ENCODE results near the gene PALLD. TPM values are rescaled to one million over a fixed set of nuclear protein-coding genes. Genes with fewer than 3 reads are reported as not detected.

The PALLD gene
- total RNA-seq, 1 donor from 2014 or later: 8.9 TPM

- DNase-seq (ENCODE audit: low spot score) (no peak), ATAC-seq (peak; percentile 41)
These were observed 244.7 kb downstream of the PALLD start for GRCh38 chr4:168741281-168742173.

GRCh38 chr4:168743131-168743530 lies 246.3 kb downstream of the PALLD start:
- no peak for ATAC-seq
- DNase-seq (ENCODE audit: low spot score): no peak

- DNase-seq (ENCODE audit: low spot score) (peak; percentile 55), ATAC-seq (peak; percentile 83)
These were observed 246.7 kb downstream of the PALLD start for GRCh38 chr4:168743601-168744000.

GRCh38 chr4:168744021-168744420 lies 247.2 kb downstream of the PALLD start:
- DNase-seq (ENCODE audit: low spot score) (no peak), ATAC-seq (no peak)

DNA sequence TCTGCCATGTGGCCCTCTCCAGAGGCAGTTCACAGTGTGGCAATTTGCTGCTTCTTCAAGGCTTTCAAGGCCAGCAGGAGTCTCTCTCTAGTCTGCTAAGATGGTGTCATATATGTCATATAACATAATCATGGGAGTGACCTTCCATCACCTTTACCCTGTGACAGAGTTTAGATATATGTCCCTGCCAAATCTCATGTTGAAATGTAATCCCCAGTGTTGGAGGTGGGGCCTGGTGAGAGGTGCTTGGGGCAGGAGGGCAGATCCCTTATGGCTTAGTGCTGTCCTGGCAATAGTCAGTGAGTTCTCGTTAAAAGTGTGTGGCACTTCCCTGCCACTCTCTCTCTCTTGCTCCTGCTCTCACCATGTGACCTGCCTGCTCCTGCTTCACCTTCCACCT lies 252.0 kb downstream of the PALLD start:
- ATAC-seq (no peak), DNase-seq (ENCODE audit: low spot score) (no peak)

GRCh38 chr4:168751263-168752225 lies 254.7 kb downstream of the PALLD start:
- no peak for ATAC-seq
- DNase-seq (ENCODE audit: low spot score): no peak

GRCh38 chr4:168755598-168756477 lies 259.0 kb downstream of the PALLD start:
- ATAC-seq (no peak), DNase-seq (ENCODE audit: low spot score) (no peak)

DNA sequence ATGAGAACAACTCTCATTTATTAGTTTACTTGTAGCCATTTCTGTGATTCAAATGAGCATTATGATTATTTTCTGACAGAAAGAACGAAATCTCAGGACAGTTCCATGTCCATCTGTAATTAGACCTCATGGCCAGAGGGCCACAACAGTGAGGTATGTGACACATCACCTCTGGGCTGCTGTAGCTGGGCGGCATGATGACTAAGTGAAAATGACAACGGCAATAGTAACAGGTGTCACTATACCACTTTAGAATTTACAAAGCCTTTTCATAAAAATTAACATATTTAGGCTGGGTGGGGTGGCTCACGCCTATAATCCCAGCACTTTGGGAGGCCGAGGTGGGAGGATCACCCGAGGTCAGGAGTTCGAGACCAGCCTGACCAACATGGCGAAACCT lies 260.6 kb downstream of the PALLD start:
- DNase-seq (ENCODE audit: low spot score) (no peak), ATAC-seq (no peak)

GRCh38 chr4:168758351-168758876 lies 261.6 kb downstream of the PALLD start:
- ATAC-seq (no peak), DNase-seq (ENCODE audit: low spot score) (no peak)

DNA sequence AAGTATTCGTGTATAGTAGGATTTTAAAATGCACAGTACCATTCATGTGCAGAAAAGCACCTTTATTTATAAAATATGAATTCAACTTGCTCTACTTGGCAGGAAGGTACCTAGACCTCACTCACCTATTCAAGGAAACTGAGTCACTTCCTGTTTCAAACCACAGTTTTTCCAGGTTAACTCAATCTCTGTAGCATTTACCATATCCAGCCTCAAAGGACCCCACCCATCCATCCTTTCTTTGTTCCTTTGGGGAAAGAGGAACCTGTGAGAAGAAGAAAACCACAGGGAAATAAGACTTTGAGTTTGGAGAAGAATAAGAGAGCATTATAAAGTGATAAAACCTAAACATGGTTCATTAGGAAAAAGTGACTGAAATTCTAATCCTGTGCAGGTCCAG lies 262.5 kb downstream of the PALLD start:
- ATAC-seq (no peak), DNase-seq (ENCODE audit: low spot score) (no peak)

DNA sequence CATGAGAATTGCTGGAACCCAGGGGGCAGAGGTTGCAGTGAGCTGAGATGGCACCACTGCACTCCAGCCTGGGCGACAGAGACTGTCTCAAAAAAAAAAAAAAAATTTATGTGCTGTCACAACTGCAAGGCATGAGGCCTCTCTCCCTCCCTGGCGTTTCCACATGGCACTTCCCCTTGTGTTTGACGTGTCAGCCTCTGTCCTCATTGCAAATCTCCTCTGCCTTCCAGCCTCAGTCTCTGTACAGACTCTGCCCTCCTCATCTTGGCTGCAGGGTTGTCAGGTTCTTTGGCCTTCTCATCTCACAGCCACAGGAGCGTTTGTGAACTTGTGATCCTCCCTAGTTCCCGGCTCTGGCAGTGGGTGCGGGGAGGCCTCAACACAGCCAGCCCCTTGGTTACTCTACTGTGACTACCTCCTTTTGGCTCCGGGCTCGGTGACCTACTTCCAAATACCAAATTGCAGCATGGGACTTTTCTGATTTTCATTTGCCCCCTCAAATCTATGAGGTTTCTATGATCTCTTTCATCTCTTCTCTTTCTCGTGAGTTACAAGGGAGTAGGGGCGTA lies 263.2 kb downstream of the PALLD start:
- no peak for ATAC-seq

GRCh38 chr4:168761066-168761465 lies 264.2 kb downstream of the PALLD start:
- no peak for ATAC-seq
- DNase-seq (ENCODE audit: low spot score): no peak

More for the DNA sequence above, 263.2 kb downstream of the PALLD start:
- DNase-seq (ENCODE audit: low spot score): no peak

- ATAC-seq (no peak), DNase-seq (ENCODE audit: low spot score) (no peak)
These were observed 268.5 kb downstream of the PALLD start for GRCh38 chr4:168765322-168765721.

DNA sequence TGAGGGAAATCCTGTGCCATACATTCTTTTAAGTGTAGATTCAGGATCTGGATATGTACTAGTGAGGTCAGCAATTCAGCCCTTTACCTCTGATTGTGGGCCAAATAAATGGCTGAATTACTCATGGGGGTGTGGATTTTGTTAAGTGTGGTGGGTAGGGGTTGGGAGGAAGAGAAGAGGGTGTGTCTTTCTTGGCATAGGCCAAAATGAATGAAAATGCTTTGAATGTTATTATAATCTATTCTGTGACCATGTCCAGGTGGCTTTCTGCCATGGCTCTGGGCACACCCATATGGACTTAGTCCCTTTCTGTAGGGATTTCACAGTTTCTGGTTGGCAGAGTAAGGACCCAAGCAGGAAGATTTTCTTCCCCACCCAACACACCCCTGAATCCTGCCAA lies 268.9 kb downstream of the PALLD start:
- DNase-seq (ENCODE audit: low spot score): peak; percentile 53
- ATAC-seq: peak; percentile 94

GRCh38 chr4:168766604-168767316 lies 269.9 kb downstream of the PALLD start:
- no peak for DNase-seq (ENCODE audit: low spot score)

DNA sequence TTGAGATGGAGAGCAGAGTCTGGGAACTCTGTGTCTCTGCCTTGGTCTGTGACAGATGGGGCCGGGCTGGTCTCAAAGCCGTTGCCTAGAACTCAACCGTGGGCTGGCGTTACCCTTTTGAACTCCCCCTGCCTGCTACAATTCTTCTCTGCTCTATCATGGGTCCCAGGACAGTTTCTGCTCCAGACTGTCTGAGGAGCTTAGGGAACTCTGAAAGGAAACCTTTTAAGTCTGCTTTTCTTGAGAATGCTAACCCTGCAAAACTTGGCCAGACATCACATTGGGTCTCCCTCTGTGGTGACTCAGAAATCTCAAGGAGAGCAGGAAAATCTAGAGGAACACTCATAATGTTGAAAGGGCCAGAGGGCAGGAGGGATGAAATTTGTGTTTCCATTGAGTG lies 272.6 kb downstream of the PALLD start:
- no peak for DNase-seq (ENCODE audit: low spot score)
- no peak for ATAC-seq

More at GRCh38 chr4:168766604-168767316, 269.9 kb downstream of the PALLD start:
- no peak for ATAC-seq

- ATAC-seq (peak; percentile 15), DNase-seq (ENCODE audit: low spot score) (no peak)
These were observed 273.0 kb downstream of the PALLD start for GRCh38 chr4:168769837-168770236.

DNA sequence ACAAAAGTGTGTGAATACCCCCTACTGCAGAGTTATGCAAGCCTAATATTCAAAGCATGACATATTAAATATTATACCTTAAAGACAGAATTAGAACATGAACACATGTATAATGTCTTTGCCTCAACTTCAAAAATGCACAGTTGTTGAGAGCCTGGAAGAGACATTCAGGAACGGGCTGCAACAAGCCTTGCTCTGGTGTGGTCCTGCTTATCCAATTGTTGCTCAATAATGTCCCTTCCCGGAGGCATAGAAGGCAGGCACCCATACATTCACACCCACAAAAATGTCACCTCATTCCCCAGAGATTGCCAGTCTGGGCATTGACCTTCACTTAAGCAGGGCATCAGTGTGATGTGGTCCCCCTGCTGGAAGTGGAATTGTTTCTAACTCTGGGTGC lies 274.4 kb downstream of the PALLD start:
- no peak for DNase-seq (ENCODE audit: low spot score)
- ATAC-seq: no peak
